ENCODE measurements around the gene PGM5. TPM values are rescaled to one million over a fixed set of nuclear protein-coding genes. Genes with fewer than 3 reads are reported as not detected.
A peak's percentile ranks its signal among the peaks of the same experiment; 100 is the strongest.

Gene PGM5
- total and polyA plus RNA-seq, 2 of the 8 experiments (the other 6 are each of a cell fraction or from before 2014, with no cell fraction given) = not detected

- TF ChIP-seq ASH2L (IDR thresholded peaks at IDR 0.05; ENCODE audit: low read length) = no peak
- TF ChIP-seq SAP30 (IDR thresholded peaks at IDR 0.05; ENCODE audit: insufficient read depth, insufficient replicate concordance, low read length) = no peak
- no peak for TF ChIP-seq YY1 (IDR thresholded peaks at IDR 0.05; ENCODE audit: low read depth, low read length)
- TF ChIP-seq BRCA1 (IDR thresholded peaks at IDR 0.05; ENCODE audit: low read depth, low read length) = no peak
- TF ChIP-seq CTCF (IDR thresholded peaks at IDR 0.05; ENCODE audit: control extremely low read depth in 1 of 3, insufficient read depth in 1 of 3, low read depth in 1 of 3, low read length in 3 of 3) = peak in 2 of 3 experiments; percentile 15 to 37; a peak in 2 of 4 replicates
- TF ChIP-seq RAD21 (IDR thresholded peaks at IDR 0.05 in 1 of 2, conservative IDR thresholded peaks at IDR 0.05 in 1 of 2; ENCODE audit: low read depth in 2 of 2, low read length in 2 of 2) = peak; percentile 59 to 60
- no peak for TF ChIP-seq RNF2 (IDR thresholded peaks at IDR 0.05; ENCODE audit: borderline replicate concordance, low read depth, low read length, missing control alignments, poor library complexity, severe bottlenecking)
- Histone ChIP-seq H2AFZ (ENCODE audit: low read length) (no peak overlapping the region), H4K20me1 (replicated peaks in 1 of 2; ENCODE audit: control insufficient read depth in 1 of 2, insufficient read depth in 2 of 2, low read length in 2 of 2) (peaks cover 4 to 13% of the 10 kb centered on the region in 2 experiments), H2AK5ac (ENCODE audit: low read depth, low read length) (no peak overlapping the region), H3K79me1 (ENCODE audit: low read depth, low read length) (no peaks in the 10 kb centered on the region), H2BK5ac (ENCODE audit: low read depth, low read length) (no peak overlapping the region), H3K27ac (ENCODE audit: low read depth, low read length) (no peak overlapping the region), H3K79me2 (ENCODE audit: control insufficient read depth in 1 of 2, insufficient read depth in 2 of 2, low read length in 2 of 2) (no peaks in the 10 kb centered on the region), H2BK20ac (ENCODE audit: low read length) (no peak overlapping the region), H3K4me3 (ENCODE audit: extremely low read depth in 1 of 4, insufficient read depth in 2 of 4, low read depth in 3 of 4, low read length in 4 of 4) (no peak overlapping the region), H3K9me3 (ENCODE audit: insufficient read depth in 2 of 2, low read depth in 1 of 2, low read length in 1 of 2) (no peaks in the 10 kb centered on the region; a peak in 1 of 4 replicates), H3K36me3 (ENCODE audit: control insufficient read depth in 2 of 4, insufficient read depth in 4 of 4, low read length in 3 of 4) (no peaks in the 10 kb centered on the region), H3K23ac (ENCODE audit: insufficient read length) (no peak overlapping the region), H3K4me2 (ENCODE audit: insufficient read depth in 1 of 2, low read depth in 2 of 2, low read length in 2 of 2) (no peak overlapping the region), H3K14ac (ENCODE audit: insufficient read length) (no peak overlapping the region), H2BK15ac (ENCODE audit: low read length) (no peak overlapping the region), H4K5ac (ENCODE audit: insufficient read length, low read depth, low read length) (no peak overlapping the region), H3K9ac (replicated peaks in 1 of 4; ENCODE audit: extremely low read depth in 1 of 4, low read depth in 3 of 4, low read length in 3 of 4) (no peak overlapping the region), H4K8ac (ENCODE audit: extremely low read depth, insufficient read depth, low read length) (no peak overlapping the region), H2BK12ac (ENCODE audit: low read depth, low read length) (no peak overlapping the region), H3K4me1 (replicated peaks in 1 of 4; ENCODE audit: control insufficient read depth in 3 of 4, insufficient read depth in 4 of 4, low read length in 3 of 4) (no peaks in the 10 kb centered on the region), H2BK120ac (replicated peaks; ENCODE audit: low read depth, low read length) (no peak overlapping the region), H3K56ac (replicated peaks; ENCODE audit: insufficient read length, low read depth, low read length) (no peak overlapping the region), H3K27me3 (replicated peaks in 1 of 4; ENCODE audit: control insufficient read depth in 3 of 4, extremely low read depth in 1 of 4, insufficient read depth in 3 of 4, low read length in 3 of 4) (peaks cover 44 to 89% (median 77%) of the 10 kb centered on the region in 4 experiments), H3K23me2 (ENCODE audit: low read depth, low read length) (no peaks in the 10 kb centered on the region), H3K4ac (replicated peaks; ENCODE audit: insufficient read length, low read depth, low read length) (no peak overlapping the region), H4K91ac (replicated peaks; ENCODE audit: insufficient read length, low read length) (no peak overlapping the region), H3K18ac (ENCODE audit: extremely low read depth, low read length) (no peak overlapping the region)
- FAIRE-seq = no peak
- ChIA-PET POLR2A (ENCODE audit: partially characterized antibody) (interaction anchor here (0.7 kb wide), 1 partner anchor 35 kb away, joined by 3 read pairs; no protein-coding TSS in a partner anchor), CTCF (ENCODE audit: partially characterized antibody) (interaction anchor here (0.6 to 4.7 kb wide), 16 partner anchors 9 to 164 kb away, joined by 3 to 25 read pairs (median 4); no protein-coding TSS in a partner anchor)
- WGBS, 2 experiments (ENCODE audit: extremely low coverage in 1 of 2, insufficient coverage in 1 of 2, insufficient read length in 1 of 2, insufficient replicate concordance in 2 of 2, low coverage in 1 of 2, low lambda C conversion rate in 2 of 2, missing lambda C conversion rate in 1 of 2) = 45% methylated on average over 7 of the region's 7 CpGs; no CpG with 5 or more reads in 1 of the 2 experiments
- no peak for DNase-seq (ENCODE audit: low read depth in 1 of 2, low spot score in 2 of 2)
Measured at GRCh38 chr9:68507130-68507805, 150.9 kb downstream of the PGM5 start.
